ENCODE results near the gene SPATS2. TPM values are rescaled to one million over a fixed set of nuclear protein-coding genes. Genes with fewer than 3 reads are reported as not detected.
"Not testable (repeated sequence)": the region's sequence is repeated elsewhere in the genome, so short reads cannot be mapped to it uniquely, and the experiment has no call there.

SPATS2 gene
- total RNA-seq, 1 donor from 2014 or later, result 18.2 TPM

DNA sequence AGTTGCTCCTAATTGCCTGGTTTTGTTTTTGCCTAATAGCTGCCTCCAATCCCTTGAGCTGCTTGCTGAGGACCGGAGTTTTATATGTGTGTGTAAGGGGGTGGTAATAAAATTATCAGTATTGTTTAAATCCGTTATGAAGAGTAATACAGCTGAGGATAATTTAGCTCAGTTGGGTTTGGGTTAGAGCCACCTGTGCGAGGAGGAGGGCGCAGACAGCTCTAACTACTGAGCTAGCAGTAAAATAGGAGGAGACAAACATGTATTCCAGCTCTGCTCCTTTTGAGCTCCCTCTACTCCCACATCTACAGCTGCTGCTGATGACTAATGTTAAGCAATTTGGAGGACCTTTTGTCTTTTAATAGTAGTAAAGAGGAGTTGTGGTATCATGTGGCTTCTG lies 61.5 kb downstream of the SPATS2 start:
- no peak overlapping the region for H3K4me3 ChIP-seq (ENCODE audit: low read depth, low read length)
- TF ChIP-seq, protein P1, sequence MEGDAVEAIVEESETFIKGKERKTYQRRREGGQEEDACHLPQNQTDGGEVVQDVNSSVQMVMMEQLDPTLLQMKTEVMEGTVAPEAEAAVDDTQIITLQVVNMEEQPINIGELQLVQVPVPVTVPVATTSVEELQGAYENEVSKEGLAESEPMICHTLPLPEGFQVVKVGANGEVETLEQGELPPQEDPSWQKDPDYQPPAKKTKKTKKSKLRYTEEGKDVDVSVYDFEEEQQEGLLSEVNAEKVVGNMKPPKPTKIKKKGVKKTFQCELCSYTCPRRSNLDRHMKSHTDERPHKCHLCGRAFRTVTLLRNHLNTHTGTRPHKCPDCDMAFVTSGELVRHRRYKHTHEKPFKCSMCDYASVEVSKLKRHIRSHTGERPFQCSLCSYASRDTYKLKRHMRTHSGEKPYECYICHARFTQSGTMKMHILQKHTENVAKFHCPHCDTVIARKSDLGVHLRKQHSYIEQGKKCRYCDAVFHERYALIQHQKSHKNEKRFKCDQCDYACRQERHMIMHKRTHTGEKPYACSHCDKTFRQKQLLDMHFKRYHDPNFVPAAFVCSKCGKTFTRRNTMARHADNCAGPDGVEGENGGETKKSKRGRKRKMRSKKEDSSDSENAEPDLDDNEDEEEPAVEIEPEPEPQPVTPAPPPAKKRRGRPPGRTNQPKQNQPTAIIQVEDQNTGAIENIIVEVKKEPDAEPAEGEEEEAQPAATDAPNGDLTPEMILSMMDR (IDR thresholded peaks at IDR 0.05; ENCODE audit: insufficient read depth, low read length, poor library complexity, severe bottlenecking), result no peak
- peak; percentile 42 for DNase-seq (ENCODE audit: low read depth)

GRCh38 chr12:49432616-49433015 lies 65.4 kb downstream of the SPATS2 start:
- Histone ChIP-seq H3K36me3 (ENCODE audit: control insufficient read depth, insufficient read depth, low read length) (no peaks in the 10 kb centered on the region), H3K4me3 (ENCODE audit: low read depth, low read length) (no peak overlapping the region), H3K27me3 (ENCODE audit: control insufficient read depth, insufficient read depth, low read length) (no peaks in the 10 kb centered on the region)
- DNase-seq (ENCODE audit: low read depth), result no peak
- TF ChIP-seq, protein P1 (IDR thresholded peaks at IDR 0.05; ENCODE audit: insufficient read depth, low read length, poor library complexity, severe bottlenecking), result no peak

More for the DNA sequence above, 61.5 kb downstream of the SPATS2 start:
- H3K36me3 ChIP-seq (ENCODE audit: control insufficient read depth, insufficient read depth, low read length), result no peaks in the 10 kb centered on the region
- no peaks in the 10 kb centered on the region for H3K27me3 ChIP-seq (ENCODE audit: control insufficient read depth, insufficient read depth, low read length)

DNA sequence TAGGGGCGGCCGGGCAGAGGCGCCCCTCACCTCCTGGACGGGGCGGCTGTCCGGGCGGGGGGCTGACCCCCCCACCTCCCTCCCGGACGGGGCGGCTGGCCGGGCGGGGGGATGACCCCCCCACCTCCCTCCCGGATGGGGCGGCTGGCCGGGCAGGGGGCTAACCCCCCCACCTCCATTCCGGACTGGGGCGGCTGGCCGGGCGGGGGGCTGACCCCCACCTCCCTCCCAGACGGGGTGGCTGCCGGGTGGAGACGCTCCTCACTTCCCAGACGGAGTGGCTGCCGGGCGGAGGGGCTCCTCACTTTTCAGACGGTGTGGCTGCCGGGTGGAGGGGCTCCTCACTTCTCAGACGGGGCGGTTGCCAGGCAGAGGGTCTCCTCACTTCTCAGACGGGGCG lies 69.5 kb downstream of the SPATS2 start:
- not testable (repeated sequence) for H3K4me3 ChIP-seq (ENCODE audit: low read depth, low read length); DNase-seq (ENCODE audit: low read depth); H3K36me3 ChIP-seq (ENCODE audit: control insufficient read depth, insufficient read depth, low read length); H3K27me3 ChIP-seq (ENCODE audit: control insufficient read depth, insufficient read depth, low read length)

DNA sequence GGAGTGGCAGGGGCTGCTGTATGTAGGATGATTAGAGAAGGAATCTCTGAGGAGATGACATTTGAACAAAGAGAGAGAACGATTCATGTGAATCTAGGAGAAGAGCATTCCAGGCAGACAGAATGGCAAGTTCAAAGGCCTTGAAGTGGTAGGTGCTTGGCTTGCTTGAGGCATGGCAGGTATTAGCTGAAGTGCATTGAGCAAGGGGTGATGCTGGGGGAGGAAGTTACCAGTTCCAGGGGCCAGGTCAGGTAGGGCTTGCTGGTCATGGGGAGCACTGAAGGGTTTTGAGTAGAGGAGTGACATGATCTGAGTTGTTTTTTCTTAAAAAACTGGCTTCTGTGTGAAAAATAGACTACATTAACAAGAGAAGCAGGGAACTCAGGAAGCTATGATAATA lies 71.8 kb downstream of the SPATS2 start:
- DNase-seq (ENCODE audit: low read depth), result no peak
- Histone ChIP-seq H3K4me3 (ENCODE audit: low read depth, low read length) (no peak overlapping the region), H3K27me3 (ENCODE audit: control insufficient read depth, insufficient read depth, low read length) (no peaks in the 10 kb centered on the region), H3K36me3 (ENCODE audit: control insufficient read depth, insufficient read depth, low read length) (no peaks in the 10 kb centered on the region)
- TF ChIP-seq, protein P1 (IDR thresholded peaks at IDR 0.05; ENCODE audit: insufficient read depth, low read length, poor library complexity, severe bottlenecking), result no peak

DNA sequence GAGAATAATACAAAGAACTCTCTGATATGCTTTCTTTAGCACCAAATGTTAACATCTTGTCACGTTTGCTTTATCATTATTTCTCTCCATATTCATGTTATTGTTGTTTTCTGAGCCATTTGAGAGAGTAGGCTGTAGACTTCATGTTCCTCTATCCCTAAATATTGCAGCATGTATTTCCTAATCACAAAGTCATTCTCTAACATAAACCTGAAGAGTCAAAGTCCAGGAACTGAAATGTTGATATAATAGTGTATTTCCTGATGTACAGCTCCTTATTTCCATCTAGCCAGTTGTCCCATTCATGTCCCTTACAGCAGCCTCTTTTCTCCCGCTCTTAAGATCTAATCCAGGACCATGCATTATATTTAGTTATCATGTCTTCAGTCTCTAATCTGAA lies 72.8 kb downstream of the SPATS2 start:
- Histone ChIP-seq H3K4me3 (ENCODE audit: low read depth, low read length) (no peak overlapping the region), H3K36me3 (ENCODE audit: control insufficient read depth, insufficient read depth, low read length) (no peaks in the 10 kb centered on the region), H3K27me3 (ENCODE audit: control insufficient read depth, insufficient read depth, low read length) (no peaks in the 10 kb centered on the region)
- TF ChIP-seq, protein P1 (IDR thresholded peaks at IDR 0.05; ENCODE audit: insufficient read depth, low read length, poor library complexity, severe bottlenecking), result no peak
- no peak for DNase-seq (ENCODE audit: low read depth)

- TF ChIP-seq, protein P1 (IDR thresholded peaks at IDR 0.05; ENCODE audit: insufficient read depth, low read length, poor library complexity, severe bottlenecking), result no peak
- Histone ChIP-seq H3K36me3 (ENCODE audit: control insufficient read depth, insufficient read depth, low read length) (no peaks in the 10 kb centered on the region), H3K4me3 (ENCODE audit: low read depth, low read length) (no peak overlapping the region), H3K27me3 (ENCODE audit: control insufficient read depth, insufficient read depth, low read length) (no peaks in the 10 kb centered on the region)
- DNase-seq (ENCODE audit: low read depth), result no peak
These were observed 75.7 kb downstream of the SPATS2 start for GRCh38 chr12:49442915-49443314.
